T-helper 1 cell (primary cell): Measurements from ENCODE around the gene PTPRN2.
"Not testable (repeated sequence)": the region's sequence is repeated elsewhere in the genome, so short reads cannot be mapped to it uniquely, and the experiment has no call there.

Experiments
- DNase-seq, 5 donors: peaks; one replicate each; pipeline ENCODE4 v3.0.0-alpha.2; 2012 to 2020

Gene PTPRN2

DNA sequence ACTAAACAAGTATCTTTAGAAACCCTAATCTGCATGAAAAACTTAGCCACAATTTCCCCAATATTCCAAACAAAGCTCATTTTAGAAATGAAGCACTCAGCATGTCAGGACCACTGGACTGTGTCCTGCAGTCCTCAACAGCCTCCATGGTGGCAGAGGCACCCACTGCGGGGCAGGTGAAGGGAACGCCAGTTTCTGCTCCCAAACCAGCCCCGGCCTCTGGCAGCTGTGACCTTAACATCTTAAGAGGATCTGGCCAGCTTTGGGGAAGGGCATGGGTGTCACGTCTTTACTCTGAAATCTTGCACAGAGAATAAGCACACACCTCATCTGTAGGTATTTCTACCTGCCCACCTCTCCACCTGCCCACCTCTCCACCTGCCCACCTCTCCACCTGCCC is 988.1 kb downstream of the PTPRN2 start:
- no peak for DNase-seq

- DNase-seq, result no peak
Observed at GRCh38 chr7:157597562-157597961, 990.1 kb downstream of the PTPRN2 start.

DNA sequence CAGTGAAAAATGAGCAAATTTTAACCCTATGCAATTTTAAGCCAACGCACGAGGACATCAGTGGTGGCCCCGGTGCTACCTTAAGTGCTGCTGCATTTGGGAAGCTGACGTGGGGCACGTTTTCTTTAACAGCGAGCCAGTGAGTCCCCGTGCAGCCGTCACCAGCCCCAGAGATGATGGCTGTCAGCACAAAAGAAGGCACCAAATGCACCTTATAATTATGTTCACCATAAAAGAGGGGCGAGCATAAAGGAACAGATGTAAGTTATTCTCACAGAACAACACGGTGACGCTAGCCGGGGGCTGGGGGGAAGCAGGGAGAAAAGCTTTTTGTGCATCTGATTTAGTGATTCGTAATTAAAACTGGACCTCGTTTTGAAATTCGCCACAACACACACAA is 990.7 kb downstream of the PTPRN2 start:
- no peak for DNase-seq

DNA sequence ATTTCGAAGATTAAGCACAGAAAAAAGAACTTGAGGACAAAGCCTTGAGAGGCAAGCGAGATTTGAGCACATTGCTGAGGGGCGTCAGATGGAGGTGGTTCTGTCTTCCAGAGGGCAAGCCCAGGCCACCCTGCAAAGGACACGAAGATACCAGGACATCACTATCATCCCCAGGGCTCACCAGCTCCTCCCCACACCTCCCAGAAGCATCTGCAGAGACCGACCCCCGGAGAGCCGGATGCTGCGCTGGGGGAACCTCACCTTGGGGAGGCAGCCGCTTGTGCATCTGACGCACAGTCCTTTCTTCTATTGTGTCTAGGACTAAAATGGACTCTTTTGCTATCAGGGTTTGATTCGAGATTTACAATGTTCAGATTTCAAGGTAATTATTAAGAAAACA is 991.2 kb downstream of the PTPRN2 start:
- DNase-seq, result no peak

DNA sequence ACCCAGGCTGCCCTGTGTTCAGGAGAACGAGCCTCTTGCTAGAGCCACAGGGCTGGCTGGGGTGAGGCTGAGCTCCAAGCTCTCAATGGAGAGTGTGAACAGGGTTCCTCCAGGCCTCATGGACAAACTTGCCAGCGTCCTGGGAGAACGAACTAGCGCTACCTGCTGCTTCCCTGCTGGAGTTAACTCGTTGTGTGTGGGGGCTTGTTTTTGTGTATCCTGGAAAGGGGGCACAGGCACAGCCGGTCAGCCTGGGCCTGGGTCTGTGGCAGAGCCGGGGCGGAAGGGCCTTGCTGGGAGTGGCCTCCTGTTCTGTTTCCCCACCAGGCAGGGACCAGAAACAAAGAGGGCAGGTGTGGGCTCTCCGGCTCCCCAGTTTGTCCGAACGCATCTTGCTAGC is 991.6 kb downstream of the PTPRN2 start:
- no peak for DNase-seq

GRCh38 chr7:157595086-157595855 is 992.4 kb downstream of the PTPRN2 start:
- no peak for DNase-seq

DNA sequence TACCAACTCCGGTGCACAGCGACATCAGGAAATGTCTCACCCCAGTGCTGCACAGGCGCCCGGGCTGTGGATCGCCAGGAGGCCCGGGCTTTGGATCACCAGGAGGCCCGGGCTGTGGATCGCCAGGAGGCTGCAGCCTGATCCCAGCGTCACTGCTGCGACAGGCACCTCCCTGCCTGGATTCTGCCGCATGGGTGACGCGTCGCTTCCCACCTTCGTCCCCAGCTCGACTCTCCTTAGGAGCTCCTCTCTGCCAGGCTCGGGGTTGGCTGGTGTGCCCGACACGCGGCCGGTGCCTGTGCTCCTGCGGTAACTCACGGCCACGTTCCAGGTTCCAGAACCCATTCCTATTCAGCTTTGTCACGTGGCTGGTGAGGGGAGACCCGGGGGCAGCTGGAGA is 993.3 kb downstream of the PTPRN2 start:
- no peak for DNase-seq

DNA sequence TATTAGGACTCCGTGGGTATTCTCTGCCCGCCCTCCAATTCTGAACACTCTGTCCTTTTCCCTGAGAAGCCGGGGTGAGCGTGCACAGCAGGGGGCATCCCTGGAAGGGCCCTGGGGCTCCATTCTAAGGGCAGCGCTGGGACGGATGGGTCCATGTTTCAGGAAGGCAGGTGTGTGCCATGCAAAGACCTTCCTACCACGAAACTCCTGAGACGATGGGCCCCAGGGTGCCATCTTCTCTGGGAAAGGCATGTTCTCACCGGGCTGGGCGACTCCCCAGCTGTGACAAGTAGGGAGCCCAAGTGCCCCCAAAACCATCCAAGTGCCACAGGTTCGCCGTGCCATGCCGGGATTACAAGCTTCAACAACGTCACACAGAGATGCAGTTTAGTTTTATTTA is 994.1 kb downstream of the PTPRN2 start:
- DNase-seq, result no peak

- not testable (repeated sequence) for DNase-seq
Observed at GRCh38 chr7:157592636-157593320, 994.8 kb downstream of the PTPRN2 start.

DNA sequence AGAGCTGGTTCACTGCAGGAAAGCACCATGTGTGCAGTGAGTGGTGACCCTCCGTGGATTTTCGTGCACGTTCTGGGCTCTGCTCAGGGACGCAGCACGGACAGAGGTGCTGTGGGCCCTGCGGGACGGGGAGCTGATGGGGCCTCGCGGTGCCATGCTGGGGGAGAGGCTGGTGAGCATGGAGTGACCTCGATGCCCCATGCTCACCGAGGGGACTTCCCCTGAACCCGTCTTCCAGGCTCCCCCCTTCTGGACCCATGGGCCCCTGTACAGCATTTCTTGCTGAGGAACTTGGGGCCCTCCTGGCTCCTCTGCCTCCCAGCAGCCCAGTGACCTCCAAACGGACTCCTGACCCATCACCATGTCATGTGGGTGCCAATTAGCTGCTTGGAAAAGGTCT is 997.1 kb downstream of the PTPRN2 start:
- DNase-seq, result no peak

DNA sequence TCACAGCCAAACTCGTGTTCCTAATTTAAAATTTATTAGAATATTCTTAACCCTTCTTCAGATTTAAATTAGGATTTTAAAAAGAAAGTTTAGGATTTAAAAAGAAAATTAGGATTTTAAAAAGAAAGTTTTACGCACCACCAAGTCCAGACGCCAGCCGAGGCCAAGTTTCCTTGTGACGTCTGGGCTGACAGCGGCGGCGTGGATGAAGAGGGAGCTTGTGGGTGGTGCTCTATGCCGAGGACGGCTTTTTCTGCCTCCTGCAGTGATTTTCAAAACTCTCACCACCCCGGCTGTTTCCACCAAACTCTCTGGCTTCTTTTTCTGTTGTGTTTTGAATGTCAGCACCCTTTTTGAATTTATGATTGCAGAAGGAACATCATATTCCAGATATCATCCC is 997.9 kb downstream of the PTPRN2 start:
- DNase-seq, result no peak

GRCh38 chr7:157587805-157588560 is 999.6 kb downstream of the PTPRN2 start:
- no peak for DNase-seq

DNA sequence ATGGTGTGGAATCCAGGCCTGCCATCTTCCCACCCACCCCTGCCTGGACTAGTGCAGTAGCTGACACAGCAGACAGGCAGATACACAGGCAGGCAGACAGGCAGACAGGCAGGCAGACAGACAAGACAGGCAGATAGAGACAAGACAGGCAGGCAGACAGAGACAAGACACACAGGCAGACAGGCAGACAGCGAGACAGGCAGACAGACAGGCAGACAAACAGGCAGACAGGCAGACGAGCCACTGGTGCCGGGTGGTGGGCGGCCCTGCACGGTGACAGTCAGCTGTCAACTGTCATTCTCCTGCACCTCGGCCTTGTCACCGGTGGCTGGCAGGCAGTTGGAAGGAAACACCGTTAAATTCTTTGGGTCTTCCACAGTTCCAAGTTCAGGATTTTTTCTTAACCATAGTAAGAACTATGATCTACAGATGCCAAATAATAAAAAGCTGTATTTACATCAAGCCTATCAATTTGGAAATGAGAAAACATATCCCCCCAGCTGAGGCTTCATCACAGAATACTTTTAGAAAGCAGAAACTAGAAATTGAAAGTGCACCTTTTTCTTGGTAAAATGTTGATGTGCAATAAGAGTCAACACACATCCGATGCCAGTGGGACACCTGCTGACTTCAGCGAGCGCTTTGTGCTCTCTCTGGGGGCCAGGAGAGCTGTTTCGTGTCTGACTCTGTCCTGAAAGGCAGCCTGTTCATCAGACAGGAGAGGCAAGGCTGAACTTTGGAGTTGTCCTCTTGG is 1000.4 kb downstream of the PTPRN2 start:
- no peak for DNase-seq

- DNase-seq, result no peak
Observed at GRCh38 chr7:157586426-157586955, 1001.1 kb downstream of the PTPRN2 start.

DNA sequence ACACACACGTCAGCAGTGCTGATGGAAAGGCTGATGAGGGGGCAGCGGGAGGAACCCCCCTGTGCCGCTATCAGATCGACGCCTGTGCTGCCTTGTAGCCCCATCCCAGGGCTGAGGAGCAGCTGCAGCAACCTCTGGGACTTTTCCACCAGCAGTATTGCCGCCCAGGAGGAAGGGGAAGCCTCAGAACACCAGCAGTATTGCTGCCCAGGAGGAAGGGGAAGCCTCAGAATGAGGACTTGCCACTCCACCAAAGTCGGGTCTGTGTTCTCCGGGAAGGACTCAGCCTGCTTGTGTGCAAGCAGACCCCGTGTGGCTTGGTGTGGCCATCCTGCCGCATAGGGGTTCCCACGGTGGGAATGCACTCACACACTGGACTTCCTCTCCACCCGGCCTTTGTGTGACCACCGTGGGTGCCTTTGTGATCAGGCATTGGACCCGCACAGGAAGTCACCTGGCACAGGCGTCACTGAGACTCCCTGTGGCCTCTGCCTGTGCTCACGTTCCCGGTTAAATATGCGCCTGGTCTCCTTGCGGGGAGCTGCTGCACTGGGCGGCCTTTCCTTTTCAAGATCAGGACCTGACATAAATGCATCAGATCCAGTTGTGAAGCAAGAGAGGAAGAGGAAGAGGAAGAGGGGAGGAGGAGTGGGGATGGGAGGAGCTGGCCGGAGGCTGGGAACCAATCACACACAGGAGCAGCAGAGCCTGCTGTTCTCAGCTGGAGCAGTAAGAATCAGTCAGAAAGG is 1002.3 kb downstream of the PTPRN2 start:
- DNase-seq, result no peak

GRCh38 chr7:157584420-157584819 is 1003.2 kb downstream of the PTPRN2 start:
- no peak for DNase-seq

DNA sequence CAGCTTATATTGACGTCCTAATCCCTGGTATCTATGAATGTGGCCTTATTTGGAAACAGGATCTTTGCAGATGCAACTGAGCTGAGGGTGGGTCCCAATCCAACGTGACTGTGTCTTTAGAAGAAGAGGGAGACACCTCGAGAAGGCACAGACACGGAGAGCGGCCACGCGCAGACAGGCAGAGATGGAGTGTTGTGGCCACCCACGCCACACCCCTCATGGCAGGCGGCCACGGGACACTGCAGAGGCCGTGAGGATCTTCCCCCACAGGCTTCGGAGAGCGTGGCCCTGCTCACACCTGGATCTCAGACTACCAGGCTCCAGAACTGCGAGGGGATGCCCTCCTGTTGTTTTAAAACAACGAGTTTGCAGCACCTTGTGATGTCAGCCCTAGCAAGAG is 1005.9 kb downstream of the PTPRN2 start:
- no peak for DNase-seq

DNA sequence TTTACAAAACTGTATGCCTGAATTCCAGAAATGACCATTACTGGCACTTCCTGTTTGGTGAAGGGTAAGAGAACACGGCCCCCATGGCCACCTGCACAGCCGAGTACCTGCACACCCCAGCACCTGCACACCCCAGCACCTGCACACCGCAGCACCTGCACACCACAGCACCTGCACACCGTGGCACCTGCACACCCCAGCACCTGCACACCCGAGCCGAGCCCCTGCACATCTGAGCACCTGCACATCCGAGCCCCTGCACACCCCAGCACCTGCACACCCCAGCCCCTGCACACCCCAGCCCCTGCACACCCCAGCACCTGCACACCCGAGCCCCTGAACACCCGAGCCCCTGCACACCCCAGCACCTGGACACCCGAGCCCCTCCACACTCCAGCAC is 1007.3 kb downstream of the PTPRN2 start:
- DNase-seq, result no peak

DNA sequence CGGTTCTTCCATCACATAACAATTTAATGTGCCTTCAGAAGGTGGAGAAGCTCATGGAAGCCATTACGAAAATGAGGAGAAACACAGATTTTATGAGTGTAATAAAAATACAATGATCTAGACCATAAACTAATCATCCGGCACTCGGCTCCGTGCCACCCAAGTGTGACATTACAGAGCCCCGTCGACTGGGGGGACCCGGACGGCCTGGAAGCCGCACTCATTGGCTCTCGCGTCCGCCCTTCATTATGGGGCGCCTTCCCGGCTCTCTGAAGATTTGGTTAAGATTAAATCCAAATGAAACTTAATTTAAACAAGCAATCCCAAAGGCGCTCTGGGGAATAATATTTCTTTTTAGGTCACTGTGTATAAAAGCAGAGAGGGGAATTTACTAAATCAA is 1008.2 kb downstream of the PTPRN2 start:
- no peak for DNase-seq

DNA sequence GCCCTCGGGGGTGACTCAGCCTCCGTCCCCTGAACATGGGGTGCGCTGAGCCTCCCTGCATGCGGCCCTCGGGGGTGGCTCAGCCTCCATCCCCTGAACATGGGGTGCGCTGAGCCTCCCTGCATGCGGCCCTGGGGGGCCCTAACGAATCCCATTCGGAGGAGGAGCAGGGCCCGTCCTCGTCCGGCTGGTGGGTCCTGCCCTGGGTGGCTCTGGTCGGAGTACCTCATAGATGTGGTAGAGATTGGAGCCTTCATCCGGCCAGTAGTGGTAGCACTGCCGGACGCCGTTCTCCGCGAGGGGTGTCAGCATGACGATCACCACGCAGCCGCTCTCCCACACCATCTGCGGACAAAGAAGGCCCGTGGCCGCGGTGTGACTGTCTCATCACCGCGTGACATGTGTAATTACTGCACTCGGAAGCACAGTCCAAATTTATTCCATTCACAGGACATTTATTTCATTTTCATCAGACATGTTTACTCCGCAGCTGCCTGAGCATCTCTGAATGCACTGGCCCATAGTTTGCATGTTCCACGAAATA is 1009.8 kb downstream of the PTPRN2 start:
- no peak for DNase-seq

DNA sequence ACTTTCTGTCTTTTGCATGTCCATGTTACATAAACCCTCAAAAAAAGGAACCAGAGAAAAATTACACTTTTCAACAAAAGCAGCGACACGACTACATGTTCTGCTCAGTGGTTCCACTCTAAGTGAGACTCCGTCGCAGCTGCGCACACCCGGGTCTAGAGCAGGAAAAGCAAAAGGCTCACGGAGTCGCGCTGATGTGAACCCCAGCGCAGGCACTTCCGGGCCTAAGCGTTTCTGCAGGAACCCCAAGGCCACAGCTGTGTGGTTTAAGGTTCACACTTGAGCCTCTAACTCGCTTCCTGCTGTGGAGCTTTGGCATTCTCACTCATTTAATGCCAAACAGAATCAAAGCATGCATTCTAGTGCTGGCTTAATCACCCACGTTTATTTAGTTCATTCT is 1010.6 kb downstream of the PTPRN2 start:
- DNase-seq, result peak in 1 of 5 donors; percentile 83

- peak; percentile 28 to 86 (median 47) for DNase-seq
Observed at GRCh38 chr7:157576415-157576814, 1011.2 kb downstream of the PTPRN2 start.
